ENCODE results near the gene ADGRG4.

DNA sequence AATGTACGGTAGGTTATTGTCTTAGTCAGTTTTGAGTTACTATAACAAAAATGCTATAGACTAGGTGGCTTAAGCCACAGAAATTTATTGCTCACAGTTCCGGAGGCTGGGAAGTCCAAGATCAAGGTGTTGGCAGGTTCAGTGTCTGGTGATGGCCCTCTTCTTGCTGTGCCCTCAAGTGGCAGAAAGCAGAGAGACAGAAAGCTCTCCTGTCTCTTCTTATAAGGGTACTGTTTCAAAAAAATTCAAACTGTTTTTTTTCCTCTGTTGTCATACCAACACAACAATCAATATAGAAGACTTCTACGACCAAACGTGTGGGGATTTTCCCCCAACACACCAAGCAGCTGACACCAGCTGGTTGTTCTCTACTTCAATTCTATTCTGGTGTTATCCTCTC is 53.4 kb downstream of the ADGRG4 start:
- TF ChIP-seq, protein P1, sequence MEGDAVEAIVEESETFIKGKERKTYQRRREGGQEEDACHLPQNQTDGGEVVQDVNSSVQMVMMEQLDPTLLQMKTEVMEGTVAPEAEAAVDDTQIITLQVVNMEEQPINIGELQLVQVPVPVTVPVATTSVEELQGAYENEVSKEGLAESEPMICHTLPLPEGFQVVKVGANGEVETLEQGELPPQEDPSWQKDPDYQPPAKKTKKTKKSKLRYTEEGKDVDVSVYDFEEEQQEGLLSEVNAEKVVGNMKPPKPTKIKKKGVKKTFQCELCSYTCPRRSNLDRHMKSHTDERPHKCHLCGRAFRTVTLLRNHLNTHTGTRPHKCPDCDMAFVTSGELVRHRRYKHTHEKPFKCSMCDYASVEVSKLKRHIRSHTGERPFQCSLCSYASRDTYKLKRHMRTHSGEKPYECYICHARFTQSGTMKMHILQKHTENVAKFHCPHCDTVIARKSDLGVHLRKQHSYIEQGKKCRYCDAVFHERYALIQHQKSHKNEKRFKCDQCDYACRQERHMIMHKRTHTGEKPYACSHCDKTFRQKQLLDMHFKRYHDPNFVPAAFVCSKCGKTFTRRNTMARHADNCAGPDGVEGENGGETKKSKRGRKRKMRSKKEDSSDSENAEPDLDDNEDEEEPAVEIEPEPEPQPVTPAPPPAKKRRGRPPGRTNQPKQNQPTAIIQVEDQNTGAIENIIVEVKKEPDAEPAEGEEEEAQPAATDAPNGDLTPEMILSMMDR (conservative IDR thresholded peaks at IDR 0.05; ENCODE audit: low read depth, low read length), result peak; percentile 34; the same call in 1 of the 2 replicates
- TF ChIP-seq EZH2 (IDR thresholded peaks at IDR 0.05; ENCODE audit: low read length, unreplicated experiment), result no peak

Data from PC-3 (cell line).